Neuronal stem cell (in vitro differentiated cells): ENCODE data around the gene BBOX1. TPM values are rescaled to one million over a fixed set of nuclear protein-coding genes. Genes with fewer than 3 reads are reported as not detected.
A peak's percentile ranks its signal among the peaks of the same experiment; 100 is the strongest.

Source experiments
- DNase-seq: peaks from one replicate; pipeline ENCODE4 v3.0.0-alpha.2; 2013; ENCODE audit warnings: low spot score
- H2AFZ ChIP-seq: one replicate; pipeline ENCODE4 v1.6.1; 2013; ENCODE audit warnings: mild to moderate bottlenecking, low read length, inconsistent platforms
- H2AK5ac ChIP-seq: 2 replicates; pipeline ENCODE4 v1.6.1; 2013; ENCODE audit warnings: low read depth, mild to moderate bottlenecking, inconsistent platforms, low read length, moderate library complexity, mixed read lengths
- H2BK120ac ChIP-seq: 2 replicates; pipeline ENCODE4 v1.6.1; 2013; ENCODE audit warnings: low read depth, mild to moderate bottlenecking, inconsistent platforms, low read length, moderate library complexity, mixed read lengths
- H2BK12ac ChIP-seq: one replicate; pipeline ENCODE4 v1.6.1; 2013; ENCODE audit warnings: low read length, inconsistent platforms
- H2BK15ac ChIP-seq: 2 replicates; pipeline ENCODE4 v1.6.1; 2013; ENCODE audit warnings: mild to moderate bottlenecking, low read length, inconsistent platforms, mixed read lengths
- H2BK5ac ChIP-seq: one replicate; pipeline ENCODE4 v1.6.1; 2013; ENCODE audit warnings: inconsistent platforms, mild to moderate bottlenecking, low read length, moderate library complexity
- H3K14ac ChIP-seq: one replicate; pipeline ENCODE4 v1.6.1; 2013; ENCODE audit warnings: low read length, inconsistent platforms
- H3K18ac ChIP-seq: 2 replicates; pipeline ENCODE4 v1.6.1; 2013; ENCODE audit warnings: low read length, inconsistent platforms
- H3K23ac ChIP-seq: 2 replicates; pipeline ENCODE4 v1.6.1; 2013; ENCODE audit warnings: low read depth, mild to moderate bottlenecking, mixed read lengths, low read length, inconsistent platforms; ENCODE audit not compliant: poor library complexity
- H3K27ac ChIP-seq: replicated peaks from 3 replicates; pipeline ENCODE4 v1.5.1; 2013; ENCODE audit warnings: low read length, inconsistent platforms
- H3K27me3 ChIP-seq, 3 experiments: 2 replicates each; pipeline ENCODE4 v1.6.1; 2013; ENCODE audit warnings: low read length in 3 of 3, mild to moderate bottlenecking in 2 of 3, inconsistent platforms in 1 of 3, low read depth in 1 of 3, mixed read lengths in 1 of 3, moderate library complexity in 1 of 3; ENCODE audit not compliant: control insufficient read depth in 3 of 3, insufficient read depth in 3 of 3
- H3K36me3 ChIP-seq, 2 donors: replicated peaks in 1 of 2; 2 replicates each; pipeline ENCODE4 v1.6.1; 2013; ENCODE audit warnings: low read length in 2 of 2; ENCODE audit not compliant: control insufficient read depth in 2 of 2, insufficient read depth in 2 of 2
- H3K4ac ChIP-seq: 2 replicates; pipeline ENCODE4 v1.6.1; 2013; ENCODE audit warnings: inconsistent platforms, mild to moderate bottlenecking, low read length, moderate library complexity
- H3K4me1 ChIP-seq, 2 donors: 1 replicate in 1 of 2; 2 replicates in 1 of 2; pipeline ENCODE4 v1.6.1; 2013; ENCODE audit warnings: low read length in 2 of 2, low read depth in 1 of 2; ENCODE audit not compliant: control insufficient read depth in 2 of 2, insufficient read depth in 1 of 2
- H3K4me2 ChIP-seq: one replicate; pipeline ENCODE4 v1.6.1; 2013; ENCODE audit warnings: mild to moderate bottlenecking, low read length, inconsistent platforms; ENCODE audit not compliant: insufficient read depth, poor library complexity, severe bottlenecking
- H3K4me3 ChIP-seq, 2 donors: 2 replicates each; pipeline ENCODE4 v1.5.1; 2013; ENCODE audit warnings: low read length in 2 of 2, mild to moderate bottlenecking in 2 of 2, inconsistent platforms in 1 of 2, moderate library complexity in 1 of 2
- H3K79me1 ChIP-seq: one replicate; pipeline ENCODE4 v1.6.1; 2013; ENCODE audit warnings: low read depth, mild to moderate bottlenecking, inconsistent platforms, low read length, moderate library complexity
- H3K9ac ChIP-seq: one replicate; pipeline ENCODE4 v1.6.1; 2013; ENCODE audit warnings: mild to moderate bottlenecking, low read depth, low read length, inconsistent platforms; ENCODE audit not compliant: poor library complexity
- H3K9me3 ChIP-seq, 2 donors: replicated peaks in 1 of 2; 2 replicates each; pipeline versions ENCODE3 to v1.6.1; 2013; ENCODE audit warnings: low read length in 2 of 2, mild to moderate bottlenecking in 2 of 2, inconsistent platforms in 1 of 2, low read depth in 1 of 2, mixed read lengths in 1 of 2, moderate library complexity in 1 of 2; ENCODE audit not compliant: control insufficient read depth in 2 of 2, insufficient read depth in 1 of 2
- H4K8ac ChIP-seq: one replicate; pipeline ENCODE4 v1.6.1; 2013; ENCODE audit warnings: low read depth, mild to moderate bottlenecking, inconsistent platforms, low read length, moderate library complexity
- H4K91ac ChIP-seq: one replicate; pipeline ENCODE4 v1.6.1; 2013; ENCODE audit warnings: low read length, low read depth, mild to moderate bottlenecking, inconsistent platforms; ENCODE audit not compliant: poor library complexity
- WGBS, 2 donors: extraction: QIAGEN DNeasy Blood & Tissue Kit; methylation state at CpG; one replicate each; pipeline ENCODE4 v1.1.7; 2013; ENCODE audit warnings: missing lambda C conversion rate in 2 of 2, mixed read lengths in 1 of 2; ENCODE audit not compliant: insufficient read length in 2 of 2, insufficient replicate concordance in 1 of 2; ENCODE audit errors: extremely low coverage in 2 of 2; 5-methylcytosine and 5-hydroxymethylcytosine counted together
- polyA plus RNA-seq, 2 experiments: library from polyadenylated mRNA; stranded (reverse); fragments of 200-250 nt; gene quantifications; one replicate each; pipeline ENCODE4 v1.2.3, GENCODE V29; 2013

BBOX1 gene
- polyA plus RNA-seq (2013, experiment 1 of 2), result not detected
- polyA plus RNA-seq (2013, experiment 2 of 2), result not detected

GRCh38 chr11:27040302-27041115 is at the start of gene BBOX1:
Gene BBOX1 (plus strand): TSS chr11:27040815. CDS start chr11:27055431, 14,616 bp downstream.
- Histone ChIP-seq H3K18ac (peak within 1 kb of the TSS; percentile 23), H3K79me1 (no peaks in the 10 kb centered on the region), H3K23ac (no peak within 1 kb of the TSS), H3K27ac (peak within 1 kb of the TSS; percentile 19), H2BK15ac (no peak within 1 kb of the TSS), H2AFZ (peak within 1 kb of the TSS; percentile 58), H3K36me3 (no peaks in the 10 kb centered on the region), H3K9ac (no peak within 1 kb of the TSS), H3K9me3 (peaks cover 0 to 4% of the 10 kb centered on the region in 2 donors), H2BK120ac (no peak within 1 kb of the TSS), H4K8ac (no peak within 1 kb of the TSS), H3K14ac (no peak within 1 kb of the TSS), H4K91ac (peak within 1 kb of the TSS; percentile 30), H3K4me1 (peaks cover 1 to 12% of the 10 kb centered on the region in 2 donors), H2AK5ac (no peak within 1 kb of the TSS), H3K4ac (no peak within 1 kb of the TSS), H2BK5ac (no peak within 1 kb of the TSS), H2BK12ac (peak within 1 kb of the TSS; percentile 5), H3K27me3 (no peaks in the 10 kb centered on the region), H3K4me3 (no peak within 1 kb of the TSS), H3K4me2 (no peak within 1 kb of the TSS)
- WGBS, 2 donors, result no CpG with 5 or more reads among the region's 4 CpGs
- no peak for DNase-seq

GRCh38 chr11:26992031-26992541 is 48.5 kb upstream of the BBOX1 start:
- H3K18ac ChIP-seq, result no peak overlapping the region
- H3K4me1 ChIP-seq, result peaks cover 0 to 6% of the 10 kb centered on the region in 2 donors
- no peak overlapping the region for H2BK120ac ChIP-seq
- no peak overlapping the region for H2BK12ac ChIP-seq
- no peak overlapping the region for H3K9ac ChIP-seq
- no CpG with 5 or more reads among the region's 1 CpG for WGBS, 2 donors
- no peak overlapping the region for H2AFZ ChIP-seq
- no peak overlapping the region for H3K4me2 ChIP-seq
- no peak overlapping the region for H3K4me3 ChIP-seq
- no peaks in the 10 kb centered on the region for H3K79me1 ChIP-seq
- H3K9me3 ChIP-seq, result no peaks in the 10 kb centered on the region
- no peak overlapping the region for H3K14ac ChIP-seq
- no peak for DNase-seq
- H3K36me3 ChIP-seq, result no peaks in the 10 kb centered on the region
- no peak overlapping the region for H3K27ac ChIP-seq
- no peak overlapping the region for H2BK15ac ChIP-seq
- no peak overlapping the region for H3K4ac ChIP-seq
- H3K23ac ChIP-seq, result no peak overlapping the region
- no peak overlapping the region for H4K8ac ChIP-seq
- no peak overlapping the region for H2AK5ac ChIP-seq
- H2BK5ac ChIP-seq, result no peak overlapping the region
- peaks cover 0 to 5% (median 0%) of the 10 kb centered on the region in 3 experiments for H3K27me3 ChIP-seq
- no peak overlapping the region for H4K91ac ChIP-seq

GRCh38 chr11:26993965-26994457 is 46.6 kb upstream of the BBOX1 start, which contains the start of gene FIBIN:
Gene FIBIN (plus strand): TSS chr11:26994112. CDS start chr11:26994527, 415 bp downstream.
- Histone ChIP-seq H3K4me1 (peaks cover 0 to 6% of the 10 kb centered on the region in 2 donors), H4K91ac (peak within 1 kb of the TSS; percentile 56), H2BK120ac (peak within 1 kb of the TSS; percentile 55), H3K4me2 (peak within 1 kb of the TSS; percentile 37), H3K27me3 (peaks cover 0 to 5% (median 0%) of the 10 kb centered on the region in 3 experiments), H3K4ac (no peak within 1 kb of the TSS), H3K14ac (no peak within 1 kb of the TSS), H3K36me3 (no peaks in the 10 kb centered on the region), H3K79me1 (no peaks in the 10 kb centered on the region), H3K23ac (no peak within 1 kb of the TSS), H2BK5ac (no peak within 1 kb of the TSS), H2BK12ac (no peak within 1 kb of the TSS), H3K4me3 (peak within 1 kb of the TSS in 1 of 2 donors; percentile 73), H3K9me3 (no peaks in the 10 kb centered on the region), H4K8ac (no peak within 1 kb of the TSS), H2BK15ac (peak within 1 kb of the TSS; percentile 88), H3K27ac (no peak within 1 kb of the TSS), H3K18ac (peak within 1 kb of the TSS; percentile 89), H2AK5ac (peak within 1 kb of the TSS; percentile 81), H3K9ac (no peak within 1 kb of the TSS), H2AFZ (peak within 1 kb of the TSS; percentile 64)
- WGBS, 2 donors, result no CpG with 5 or more reads among the region's 22 CpGs
- DNase-seq, result no peak

GRCh38 chr11:26994631-26995095 is 46.0 kb upstream of the BBOX1 start:
- no peak overlapping the region for H3K4ac ChIP-seq
- no peak overlapping the region for H2BK5ac ChIP-seq
- no peak overlapping the region for H3K27ac ChIP-seq
- H2BK120ac ChIP-seq, result peak overlapping the region; percentile 55
- peak overlapping the region; percentile 81 for H2AK5ac ChIP-seq
- H3K36me3 ChIP-seq, result no peaks in the 10 kb centered on the region
- no peak overlapping the region for H4K8ac ChIP-seq
- H3K23ac ChIP-seq, result no peak overlapping the region
- peak overlapping the region; percentile 89 for H3K18ac ChIP-seq
- peak overlapping the region; percentile 88 for H2BK15ac ChIP-seq
- no peaks in the 10 kb centered on the region for H3K9me3 ChIP-seq
- H2BK12ac ChIP-seq, result no peak overlapping the region
- DNase-seq, result no peak
- no peak overlapping the region for H3K14ac ChIP-seq
- peak overlapping the region in 1 of 2 donors; percentile 73 for H3K4me3 ChIP-seq
- no peak overlapping the region for H3K9ac ChIP-seq
- H2AFZ ChIP-seq, result no peak overlapping the region
- no CpG with 5 or more reads among the region's 19 CpGs for WGBS, 2 donors
- H3K4me2 ChIP-seq, result no peak overlapping the region
- peak overlapping the region; percentile 56 for H4K91ac ChIP-seq
- H3K4me1 ChIP-seq, result peaks cover 0 to 6% of the 10 kb centered on the region in 2 donors
- peaks cover 0 to 5% (median 0%) of the 10 kb centered on the region in 3 experiments for H3K27me3 ChIP-seq
- no peaks in the 10 kb centered on the region for H3K79me1 ChIP-seq
